Thyroid gland (tissue), 4 donors: ENCODE data around the gene SLC38A3. TPM values are rescaled to one million over a fixed set of nuclear protein-coding genes. Genes with fewer than 3 reads are reported as not detected.
A peak's percentile ranks its signal among the peaks of the same experiment; 100 is the strongest.

Source experiments
- DNase-seq, 2 donors: peaks; one replicate each; pipeline ENCODE4 v3.0.0-alpha.2; 2019
- H3K27ac ChIP-seq, 3 donors: fragments of 200-600 bp; sonication (generic); 1 replicate in 2 of 3; 2 replicates in 1 of 3; pipeline ENCODE4 v1.5.1; 2016 to 2019; ENCODE audit warnings: mild to moderate bottlenecking in 1 of 3, moderate library complexity in 1 of 3
- H3K27me3 ChIP-seq: fragments of 200-600 bp; sonication (generic); one replicate; pipeline ENCODE4 v1.5.1; 2019
- H3K36me3 ChIP-seq, 2 donors: fragments of 200-600 bp; sonication (generic); one replicate each; pipeline ENCODE4 v1.5.1; 2016 to 2019
- H3K4me1 ChIP-seq, 2 donors: fragments of 200-600 bp; sonication (generic); one replicate each; pipeline ENCODE4 v1.5.1; 2017 to 2019
- H3K4me3 ChIP-seq, 3 donors: fragments of 200-600 bp; sonication (generic); replicated peaks in 1 of 3; 1 replicate in 2 of 3; 2 replicates in 1 of 3; pipeline ENCODE4 v1.5.1; 2016; ENCODE audit warnings: mild to moderate bottlenecking in 1 of 3
- H3K9me3 ChIP-seq: fragments of 200-600 bp; sonication (generic); one replicate; pipeline ENCODE4 v1.5.1; 2017
- CTCF ChIP-seq, 6 experiments: fragments of 200-600 bp in 3 of 6; fragments of 450-650 bp in 3 of 6; sonication (generic) in 3 of 6; IDR thresholded peaks; one replicate each; pipeline ENCODE4 v1.5.1; 2016 to 2019; ENCODE audit warnings: antibody characterized with exemption in 6 of 6, mild to moderate bottlenecking in 2 of 6, inconsistent platforms in 1 of 6, moderate library complexity in 1 of 6
- POLR2A ChIP-seq, 2 donors: fragments of 450-650 bp; IDR thresholded peaks; one replicate each; pipeline ENCODE4 v1.6.1; 2017; ENCODE audit warnings: antibody characterized with exemption in 2 of 2, mild to moderate bottlenecking in 2 of 2, moderate library complexity in 1 of 2
- WGBS, 2 donors: methylation state at CpG; one replicate each; pipeline ENCODE4 v1.1.5; 2017; 5-methylcytosine and 5-hydroxymethylcytosine counted together
- intact Hi-C: fragments of 100-400 bp; cut with DNase I; formaldehyde crosslinking; loops from one replicate; pipeline ENCODE4 v1.15.1; 2023
- total RNA-seq, 4 donors: library from RNA; depleted of rRNA; stranded (reverse); fragments of >200 nt; gene quantifications; one replicate each; pipeline ENCODE4 v1.2.3, GENCODE V29; 2016

The SLC38A3 gene
- total RNA-seq, 4 donors from 2014 or later, result 1.1 to 5.0 (median 3.6) TPM

GRCh38 chr3:50237754-50238548 lies 32.9 kb downstream of the SLC38A3 start:
- H3K36me3 ChIP-seq, result peaks cover 3 to 4% of the 10 kb centered on the region in 2 donors
- TF ChIP-seq CTCF (IDR thresholded peaks at IDR 0.05), result no peak
- peak in 1 of 2 donors; percentile 76 for TF ChIP-seq POLR2A (IDR thresholded peaks at IDR 0.05)
- peak overlapping the region; percentile 19 to 83 (median 82) for H3K4me3 ChIP-seq
- intact Hi-C loops, result no loop called here
- 2% methylated on average over 9 to 21 of the region's 31 CpGs for WGBS, 2 donors
- H3K27ac ChIP-seq, result peak overlapping the region; percentile 80 to 90 (median 83)
- no peaks in the 10 kb centered on the region for H3K9me3 ChIP-seq
- peaks cover 36 to 51% of the 10 kb centered on the region in 2 donors for H3K4me1 ChIP-seq
- peak; percentile 88 to 90 for DNase-seq
- no peaks in the 10 kb centered on the region for H3K27me3 ChIP-seq

- Histone ChIP-seq H3K4me1 (peaks cover 39 to 58% of the 10 kb centered on the region in 2 donors), H3K9me3 (no peaks in the 10 kb centered on the region), H3K36me3 (peaks cover 3 to 4% of the 10 kb centered on the region in 2 donors), H3K27me3 (no peaks in the 10 kb centered on the region), H3K27ac (peak overlapping the region; percentile 80 to 90 (median 83)), H3K4me3 (peak overlapping the region in 2 of 3 donors; percentile 82 to 83)
- intact Hi-C loops, result no loop called here
- 20 to 54% methylated on average over 1 to 7 of the region's 7 CpGs for WGBS, 2 donors
- TF ChIP-seq POLR2A (IDR thresholded peaks at IDR 0.05) (peak in 1 of 2 donors; percentile 7), CTCF (IDR thresholded peaks at IDR 0.05) (no peak)
- DNase-seq, result peak; percentile 82 to 83
These were observed 33.5 kb downstream of the SLC38A3 start for GRCh38 chr3:50238549-50239026.

GRCh38 chr3:50239649-50240048 lies 34.6 kb downstream of the SLC38A3 start:
- Histone ChIP-seq H3K9me3 (no peaks in the 10 kb centered on the region), H3K36me3 (peaks cover 3 to 4% of the 10 kb centered on the region in 2 donors), H3K27me3 (no peaks in the 10 kb centered on the region), H3K4me3 (no peak overlapping the region), H3K27ac (peak overlapping the region in 2 of 3 donors; percentile 80 to 83), H3K4me1 (peaks cover 41 to 66% of the 10 kb centered on the region in 2 donors)
- intact Hi-C loops, result no loop called here
- TF ChIP-seq CTCF (IDR thresholded peaks at IDR 0.05), result no peak
- TF ChIP-seq POLR2A (IDR thresholded peaks at IDR 0.05), result no peak
- WGBS, 2 donors, result 67 to 79% methylated on average over 3 to 4 of the region's 4 CpGs
- no peak for DNase-seq

GRCh38 chr3:50241163-50241562 lies 36.1 kb downstream of the SLC38A3 start:
- peaks cover 51 to 72% of the 10 kb centered on the region in 2 donors for H3K4me1 ChIP-seq
- intact Hi-C loops, result no loop called here
- TF ChIP-seq CTCF (IDR thresholded peaks at IDR 0.05) (no peak), POLR2A (IDR thresholded peaks at IDR 0.05) (no peak)
- H3K36me3 ChIP-seq, result peaks cover 3 to 4% of the 10 kb centered on the region in 2 donors
- 65 to 70% methylated on average over 2 to 4 of the region's 4 CpGs for WGBS, 2 donors
- no peaks in the 10 kb centered on the region for H3K27me3 ChIP-seq
- H3K9me3 ChIP-seq, result no peaks in the 10 kb centered on the region
- peak overlapping the region in 2 of 3 donors; percentile 69 to 86 for H3K27ac ChIP-seq
- H3K4me3 ChIP-seq, result no peak overlapping the region
- no peak for DNase-seq
